Adrenal gland (tissue), 5 donors: ENCODE measurements around the gene PIEZO1.

ENCODE experiments used
- POLR2A ChIP-seq, 2 donors: fragments of 450-650 bp; IDR thresholded peaks; one replicate each; pipeline ENCODE4 v1.6.1; 2017; ENCODE audit warnings: antibody characterized with exemption in 2 of 2, mild to moderate bottlenecking in 2 of 2, moderate library complexity in 1 of 2
- TF ChIP-seq, protein P1 (sequence below), 6 experiments: fragments of 450-650 bp in 4 of 6; fragments of 200-600 bp in 2 of 6; sonication (generic) in 1 of 6; IDR thresholded peaks; 1 replicate in 5 of 6; 2 replicates in 1 of 6; pipeline versions ENCODE4 v1.5.1 to v1.8.0; 2016 to 2021; ENCODE audit warnings: antibody characterized with exemption in 6 of 6, mild to moderate bottlenecking in 2 of 6, moderate library complexity in 1 of 6
- donor health status: DM: no; HTN: no; CAD: no.

DNA sequence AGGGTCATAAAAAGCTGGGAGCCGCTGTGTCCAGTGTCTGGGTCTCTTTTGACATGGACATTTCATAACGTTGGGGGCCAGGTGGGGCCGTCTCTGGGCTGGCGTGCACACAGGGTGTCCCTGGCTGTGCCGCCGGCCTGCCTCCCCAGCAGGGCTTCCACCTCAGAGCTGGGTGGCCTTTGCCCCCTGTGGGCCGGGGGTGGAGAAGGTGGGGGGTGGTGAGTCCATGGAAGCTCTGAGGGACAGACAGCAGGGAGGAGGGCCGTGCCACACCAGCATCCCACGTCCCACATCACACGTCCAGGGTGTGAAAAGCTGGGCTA lies 97.8 kb downstream of the PIEZO1 start:
- TF ChIP-seq, protein P1, sequence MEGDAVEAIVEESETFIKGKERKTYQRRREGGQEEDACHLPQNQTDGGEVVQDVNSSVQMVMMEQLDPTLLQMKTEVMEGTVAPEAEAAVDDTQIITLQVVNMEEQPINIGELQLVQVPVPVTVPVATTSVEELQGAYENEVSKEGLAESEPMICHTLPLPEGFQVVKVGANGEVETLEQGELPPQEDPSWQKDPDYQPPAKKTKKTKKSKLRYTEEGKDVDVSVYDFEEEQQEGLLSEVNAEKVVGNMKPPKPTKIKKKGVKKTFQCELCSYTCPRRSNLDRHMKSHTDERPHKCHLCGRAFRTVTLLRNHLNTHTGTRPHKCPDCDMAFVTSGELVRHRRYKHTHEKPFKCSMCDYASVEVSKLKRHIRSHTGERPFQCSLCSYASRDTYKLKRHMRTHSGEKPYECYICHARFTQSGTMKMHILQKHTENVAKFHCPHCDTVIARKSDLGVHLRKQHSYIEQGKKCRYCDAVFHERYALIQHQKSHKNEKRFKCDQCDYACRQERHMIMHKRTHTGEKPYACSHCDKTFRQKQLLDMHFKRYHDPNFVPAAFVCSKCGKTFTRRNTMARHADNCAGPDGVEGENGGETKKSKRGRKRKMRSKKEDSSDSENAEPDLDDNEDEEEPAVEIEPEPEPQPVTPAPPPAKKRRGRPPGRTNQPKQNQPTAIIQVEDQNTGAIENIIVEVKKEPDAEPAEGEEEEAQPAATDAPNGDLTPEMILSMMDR (IDR thresholded peaks at IDR 0.05), result no peak
- no peak for TF ChIP-seq POLR2A (IDR thresholded peaks at IDR 0.05)
